OCI-LY1 (cell line): ENCODE data around the gene ZBTB45.
"Not testable (repeated sequence)": the region's sequence is repeated elsewhere in the genome, so short reads cannot be mapped to it uniquely, and the experiment has no call there.

Experiments
- CTCF ChIP-seq: fragments of 200-600 bp; sonication (generic), shearing (Covaris generic); IDR thresholded peaks from 2 replicates; pipeline ENCODE4 v1.5.1; 2017; ENCODE audit warnings: mild to moderate bottlenecking, antibody characterized with exemption, low read length, moderate library complexity, mixed read lengths
- EZH2 ChIP-seq: fragments of 200-600 bp; sonication (generic), shearing (Covaris generic); IDR thresholded peaks from 2 replicates; pipeline ENCODE4 v1.8.0; 2017; ENCODE audit warnings: borderline replicate concordance, mixed run types, mild to moderate bottlenecking, antibody characterized with exemption, low read length, moderate library complexity, mixed read lengths

DNA sequence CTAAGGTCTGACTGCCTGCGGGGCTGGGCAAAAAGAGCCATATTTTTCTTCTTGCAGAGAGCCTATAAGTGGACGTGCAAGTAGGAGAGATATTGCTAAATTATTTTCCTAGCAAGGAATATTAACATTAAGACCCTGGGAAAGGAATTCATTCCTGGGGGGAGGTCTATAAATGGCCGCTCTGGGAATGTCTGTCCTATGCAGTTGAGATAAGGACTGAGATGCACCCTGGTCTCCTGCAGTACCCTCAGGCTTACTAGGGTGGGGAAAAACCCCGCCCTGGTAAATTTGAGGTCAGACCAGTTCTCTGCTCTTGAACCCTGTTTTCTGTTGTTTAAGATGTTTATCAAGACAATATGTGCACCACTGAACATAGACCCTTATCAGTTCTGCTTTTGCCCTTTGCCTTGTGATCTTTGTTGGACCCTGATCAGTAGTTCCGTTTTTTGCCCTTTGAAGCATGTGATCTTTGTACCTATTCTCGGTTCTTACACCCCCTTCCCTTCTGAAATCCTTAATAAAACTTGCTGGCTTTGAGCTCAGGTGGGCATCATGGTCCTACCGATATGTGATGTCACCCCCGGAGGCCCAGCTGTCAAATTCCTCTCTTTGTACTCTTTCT, 11.9 kb downstream of the ZBTB45 start:
- TF ChIP-seq CTCF, EZH2: not testable (repeated sequence)
